ENCODE measurements around the gene MRPL58. TPM values are rescaled to one million over a fixed set of nuclear protein-coding genes. Genes with fewer than 3 reads are reported as not detected.

The MRPL58 gene
- total and polyA plus RNA-seq, 4 donors = 14.7 to 55.5 (median 35.7) TPM

DNA sequence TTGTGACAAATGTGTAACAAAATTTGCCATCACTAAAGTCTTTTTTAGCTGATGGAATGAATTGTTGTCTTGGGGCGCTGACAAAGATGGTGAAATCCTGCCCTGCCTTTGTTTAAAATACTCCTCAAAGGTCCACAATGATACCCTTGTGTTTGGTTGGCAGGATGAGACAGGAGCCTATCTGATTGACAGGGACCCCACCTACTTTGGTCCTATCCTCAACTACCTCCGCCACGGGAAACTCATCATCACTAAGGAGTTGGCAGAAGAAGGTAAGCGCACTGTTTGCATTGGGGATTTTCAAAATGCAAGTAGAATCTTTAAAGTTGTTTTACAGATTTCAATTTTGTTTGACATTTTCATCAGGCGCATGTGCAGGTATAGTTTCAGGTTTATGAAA, 36.6 kb downstream of the MRPL58 start:
- Histone ChIP-seq H3K9me3 (ENCODE audit: control insufficient read depth in 4 of 4, insufficient read depth in 3 of 4, low read length in 3 of 4) (no peaks in the 10 kb centered on the region), H3K9ac (ENCODE audit: insufficient read depth in 1 of 2, low read length in 2 of 2) (peak overlapping the region in 1 of 2 donors; percentile 77), H3K27me3 (ENCODE audit: control insufficient read depth in 3 of 3, insufficient read depth in 3 of 3, low read length in 2 of 3) (no peaks in the 10 kb centered on the region), H3K27ac (ENCODE audit: low read depth in 1 of 2, low read length in 1 of 2) (no peak overlapping the region), H3K4me3 (no peak overlapping the region), H3K4me1 (ENCODE audit: control insufficient read depth in 5 of 5, insufficient read depth in 5 of 5, low read length in 5 of 5) (peaks cover 0 to 18% (median 3%) of the 10 kb centered on the region in 5 donors), H3K36me3 (ENCODE audit: control insufficient read depth in 4 of 4, insufficient read depth in 4 of 4, low read length in 4 of 4) (peaks cover 9 to 20% (median 16%) of the 10 kb centered on the region in 4 donors)
- no peak for TF ChIP-seq CTCF (IDR thresholded peaks at IDR 0.05; ENCODE audit: control extremely low read depth, extremely low read depth)
- DNase-seq = no peak
- 89 to 96% methylated on average over 5 of the region's 5 CpGs for WGBS, 2 donors
- ATAC-seq (ENCODE audit: insufficient read depth, low FRiP score) = no peak

DNA sequence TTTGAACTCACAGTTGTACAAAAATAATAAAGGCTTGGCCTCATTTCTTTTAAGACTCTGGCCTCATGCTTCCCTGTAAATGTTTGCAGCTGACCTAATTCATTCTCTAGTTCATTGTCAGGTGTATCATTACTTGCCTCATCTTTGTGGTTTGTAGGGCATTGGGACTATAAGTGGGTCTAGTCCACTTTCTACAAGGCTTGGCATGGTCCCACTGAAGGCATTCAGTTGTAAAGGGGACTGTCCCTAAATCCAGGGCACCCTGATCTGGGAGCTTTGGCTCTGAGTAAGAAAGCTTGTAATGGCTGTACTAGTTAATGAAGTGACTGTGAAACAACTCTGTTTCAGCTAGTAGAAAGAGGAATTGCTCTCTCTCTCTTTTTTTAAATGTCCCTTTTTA, 37.2 kb downstream of the MRPL58 start:
- H3K9ac ChIP-seq (ENCODE audit: insufficient read depth in 1 of 2, low read length in 2 of 2) = no peak overlapping the region
- no peak overlapping the region for H3K27ac ChIP-seq (ENCODE audit: low read depth in 1 of 2, low read length in 1 of 2)
- peaks cover 0 to 18% (median 3%) of the 10 kb centered on the region in 5 donors for H3K4me1 ChIP-seq (ENCODE audit: control insufficient read depth in 5 of 5, insufficient read depth in 5 of 5, low read length in 5 of 5)
- peaks cover 10 to 22% (median 17%) of the 10 kb centered on the region in 4 donors for H3K36me3 ChIP-seq (ENCODE audit: control insufficient read depth in 4 of 4, insufficient read depth in 4 of 4, low read length in 4 of 4)
- no peak for TF ChIP-seq CTCF (IDR thresholded peaks at IDR 0.05; ENCODE audit: control extremely low read depth, extremely low read depth)
- H3K27me3 ChIP-seq (ENCODE audit: control insufficient read depth in 3 of 3, insufficient read depth in 3 of 3, low read length in 2 of 3) = no peaks in the 10 kb centered on the region
- ATAC-seq (ENCODE audit: insufficient read depth, low FRiP score) = no peak
- no peak for DNase-seq
- H3K9me3 ChIP-seq (ENCODE audit: control insufficient read depth in 4 of 4, insufficient read depth in 3 of 4, low read length in 3 of 4) = no peaks in the 10 kb centered on the region
- no peak overlapping the region for H3K4me3 ChIP-seq

DNA sequence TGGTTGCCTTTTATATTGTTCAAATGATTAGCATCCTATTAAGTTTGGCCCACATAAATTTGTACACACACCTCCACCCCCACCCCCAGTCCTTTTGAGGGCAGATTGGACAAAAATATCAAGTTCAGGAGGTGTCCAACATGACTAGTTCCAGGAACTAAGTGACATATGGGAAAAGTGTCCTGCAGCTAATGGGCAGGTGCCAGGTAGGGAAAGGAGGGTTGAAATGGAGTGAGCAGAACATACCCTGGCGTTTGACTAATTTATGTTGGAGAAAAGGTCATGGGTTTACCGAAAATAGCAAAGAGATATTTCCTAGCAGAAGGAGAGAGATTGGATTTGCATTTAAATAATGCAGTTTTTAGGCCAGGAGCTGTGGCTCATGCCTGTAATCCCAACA, 39.5 kb downstream of the MRPL58 start:
- no peak for ATAC-seq (ENCODE audit: insufficient read depth, low FRiP score)
- no peak overlapping the region for H3K4me3 ChIP-seq
- 90 to 93% methylated on average over 2 of the region's 2 CpGs for WGBS, 2 donors
- no peaks in the 10 kb centered on the region for H3K9me3 ChIP-seq (ENCODE audit: control insufficient read depth in 4 of 4, insufficient read depth in 3 of 4, low read length in 3 of 4)
- H3K4me1 ChIP-seq (ENCODE audit: control insufficient read depth in 5 of 5, insufficient read depth in 5 of 5, low read length in 5 of 5) = peaks cover 0 to 13% (median 3%) of the 10 kb centered on the region in 5 donors
- peaks cover 10 to 29% (median 17%) of the 10 kb centered on the region in 4 donors for H3K36me3 ChIP-seq (ENCODE audit: control insufficient read depth in 4 of 4, insufficient read depth in 4 of 4, low read length in 4 of 4)
- no peak for TF ChIP-seq CTCF (IDR thresholded peaks at IDR 0.05; ENCODE audit: control extremely low read depth, extremely low read depth)
- H3K27me3 ChIP-seq (ENCODE audit: control insufficient read depth in 3 of 3, insufficient read depth in 3 of 3, low read length in 2 of 3) = no peaks in the 10 kb centered on the region
- H3K9ac ChIP-seq (ENCODE audit: insufficient read depth in 1 of 2, low read length in 2 of 2) = no peak overlapping the region
- no peak for DNase-seq
- no peak overlapping the region for H3K27ac ChIP-seq (ENCODE audit: low read depth in 1 of 2, low read length in 1 of 2)

Data from lung (tissue), 12 donors.